Endothelial cell of umbilical vein (primary cell): ENCODE results near the gene OR7C2. TPM values are rescaled to one million over a fixed set of nuclear protein-coding genes. Genes with fewer than 3 reads are reported as not detected.

ENCODE experiments used
- BruUV-seq: library from RNA; stranded (reverse); fragments of 400-500 nt; replicated peaks from 2 replicates; lab custom pipeline; 2021; lab: Mats Ljungman, UMichigan
- CTCF ChIA-PET: fragments of 300-600, 350-600 bp; sonication (Branson Sonifier 250); formaldehyde crosslinking; loops from one replicate; lab custom pipeline; 2021; ENCODE audit warnings: antibody characterized with exemption, inconsistent platforms; lab: Charles Lee
- POLR2A ChIA-PET: fragments of 300-600, 350-600 bp; sonication (Branson Sonifier 250); formaldehyde crosslinking; loops from one replicate; lab custom pipeline; 2021; ENCODE audit warnings: antibody characterized with exemption, inconsistent platforms; lab: Charles Lee
- DNase-seq: peaks from one replicate; pipeline ENCODE4 v3.0.0-alpha.2; 2011; ENCODE audit warnings: low read depth, low spot score
- FAIRE-seq: peaks from 2 replicates; lab custom pipeline; 2011; peaks lifted over from hg19 to GRCh38; lab: Jason Lieb, UNC
- H2AFZ ChIP-seq: 2 replicates; pipeline ENCODE4 v1.6.0; 2012; ENCODE audit warnings: low read depth, low read length, control low read depth, inconsistent platforms
- H3K27ac ChIP-seq: 2 replicates; pipeline ENCODE4 v1.5.1; 2011; ENCODE audit warnings: low read depth, mild to moderate bottlenecking, control low read depth, low read length, moderate library complexity; ENCODE audit not compliant: insufficient read depth
- H3K27me3 ChIP-seq, 2 experiments: 2 replicates each; pipeline versions ENCODE4 v1.6.0 to v1.6.1; 2011; ENCODE audit warnings: low read length in 2 of 2, mixed read lengths in 1 of 2; ENCODE audit not compliant: control insufficient read depth in 2 of 2, insufficient read depth in 2 of 2
- H3K36me3 ChIP-seq, 2 experiments: 2 replicates in 1 of 2; 3 replicates in 1 of 2; pipeline ENCODE4 v1.5.1; 2011; ENCODE audit warnings: low read length in 2 of 2, mild to moderate bottlenecking in 1 of 2, moderate library complexity in 1 of 2; ENCODE audit not compliant: control insufficient read depth in 2 of 2, insufficient read depth in 2 of 2; ENCODE audit errors: extremely low read depth in 1 of 2
- H3K4me1 ChIP-seq: 3 replicates; pipeline ENCODE4 v1.5.1; 2011; ENCODE audit warnings: mild to moderate bottlenecking, low read length; ENCODE audit not compliant: control insufficient read depth, insufficient read depth; ENCODE audit errors: extremely low read depth
- H3K4me2 ChIP-seq: 2 replicates; pipeline ENCODE4 v1.6.1; 2011; ENCODE audit warnings: low read length, control low read depth, mixed read lengths; ENCODE audit not compliant: insufficient read depth
- H3K4me3 ChIP-seq, 3 experiments: fragments of 200-600 bp in 1 of 3; sonication (generic), shearing (Covaris generic) in 1 of 3; replicated peaks in 1 of 3; 2 replicates each; pipeline ENCODE4 v1.5.1; 2011 to 2016; ENCODE audit warnings: control low read depth in 3 of 3, low read length in 3 of 3, mild to moderate bottlenecking in 2 of 3, inconsistent platforms in 1 of 3, low read depth in 1 of 3, moderate library complexity in 1 of 3; ENCODE audit not compliant: insufficient read depth in 1 of 3
- H3K79me2 ChIP-seq: 2 replicates; pipeline ENCODE4 v1.6.0; 2012; ENCODE audit warnings: low read length, inconsistent platforms; ENCODE audit not compliant: control insufficient read depth, insufficient read depth
- H3K9ac ChIP-seq: replicated peaks from 2 replicates; pipeline ENCODE3; 2011; ENCODE audit warnings: low read length, control low read depth; ENCODE audit not compliant: insufficient read depth; ENCODE audit errors: extremely low read depth
- H3K9me1 ChIP-seq: replicated peaks from 3 replicates; pipeline ENCODE4 v1.6.0; 2011; ENCODE audit warnings: mild to moderate bottlenecking, low read length; ENCODE audit not compliant: control insufficient read depth, insufficient read depth; ENCODE audit errors: extremely low read depth
- H3K9me3 ChIP-seq: replicated peaks from 2 replicates; pipeline ENCODE4 v1.5.1; 2012; ENCODE audit warnings: low read length, inconsistent platforms; ENCODE audit not compliant: control insufficient read depth, insufficient read depth
- H4K20me1 ChIP-seq: replicated peaks from 2 replicates; pipeline ENCODE3; 2011; ENCODE audit warnings: mild to moderate bottlenecking, low read length; ENCODE audit not compliant: control insufficient read depth, insufficient read depth; ENCODE audit errors: extremely low read depth
- EZH2 ChIP-seq: IDR thresholded peaks from 2 replicates; pipeline ENCODE4 v1.6.1; 2012; ENCODE audit warnings: borderline replicate concordance, low read depth, mild to moderate bottlenecking, moderate library complexity, low read length, inconsistent platforms; ENCODE audit not compliant: severe bottlenecking
- FOS ChIP-seq: IDR thresholded peaks from 2 replicates; pipeline ENCODE4 v1.6.1; 2011; ENCODE audit warnings: mild to moderate bottlenecking, low read length, moderate library complexity, borderline replicate concordance; ENCODE audit not compliant: insufficient read depth
- GATA2 ChIP-seq: IDR thresholded peaks from 2 replicates; pipeline ENCODE4 v1.7.0; 2011; ENCODE audit warnings: low read depth, mild to moderate bottlenecking, moderate library complexity, mixed read lengths, low read length; ENCODE audit not compliant: insufficient read length, insufficient read depth
- JUN ChIP-seq: IDR thresholded peaks from 2 replicates; pipeline ENCODE4 v1.6.1; 2011; ENCODE audit warnings: borderline replicate concordance, low read depth; ENCODE audit not compliant: insufficient read length, insufficient read depth
- MYC ChIP-seq: IDR thresholded peaks from one replicate; pipeline ENCODE4 v1.6.1; 2011; ENCODE audit warnings: mild to moderate bottlenecking, low read depth, low read length
- POLR2A ChIP-seq: IDR thresholded peaks from 2 replicates; pipeline ENCODE4 v1.6.1; 2012; ENCODE audit warnings: low read depth, mild to moderate bottlenecking, control low read depth, low read length
- POLR2AphosphoS5 ChIP-seq: IDR thresholded peaks from 2 replicates; pipeline ENCODE4 v1.6.1; 2012; ENCODE audit warnings: low read depth, mild to moderate bottlenecking, control low read depth, low read length, moderate library complexity; ENCODE audit not compliant: insufficient read depth
- dilution Hi-C: fragments of 300-500 bp; cut with MboI; formaldehyde crosslinking; loops from one replicate; pipeline ENCODE4 v1.15.0; 2019; ENCODE audit warnings: low sequenced_read_pairs; ENCODE audit not compliant: extremely low pct_ligation_motif_present
- intact Hi-C: fragments of 100-400 bp; cut with micrococcal nuclease; formaldehyde crosslinking; loops from one replicate; pipeline ENCODE4 v1.10.0; 2022
- polyA plus RNA-seq, 4 experiments: library from polyadenylated mRNA; depleted of rRNA in 3 of 4; stranded (reverse) in 3 of 4; unstranded in 1 of 4; fragments of >200 nt; gene quantifications; 2 replicates each; pipeline versions ENCODE4 v1.2.1 to v1.2.3, GENCODE V29; 2011 to 2012; ENCODE audit warnings: missing spikeins in 1 of 4
- total RNA-seq: library from RNA; stranded (reverse); gene quantifications from 2 replicates; pipeline ENCODE4 v1.2.3, GENCODE V29; 2021
- TF ChIP-seq, protein P1 (sequence below): IDR thresholded peaks from 2 replicates; pipeline ENCODE4 v1.6.1; 2011; ENCODE audit not compliant: insufficient read depth, insufficient read length
- TF ChIP-seq, protein P2 (sequence below), 2 donors: IDR thresholded peaks; 1 replicate in 1 of 2; 2 replicates in 1 of 2; pipeline ENCODE4 v1.5.1; 2011; ENCODE audit warnings: low read length in 2 of 2, mild to moderate bottlenecking in 2 of 2, moderate library complexity in 2 of 2, control low read depth in 1 of 2, inconsistent platforms in 1 of 2, low read depth in 1 of 2; ENCODE audit not compliant: insufficient read depth in 1 of 2; ENCODE audit errors: extremely low read depth in 1 of 2

OR7C2 gene
- total and polyA plus RNA-seq, 2 donors (not counting 3 experiments of a cell fraction or from before 2014, with no cell fraction given) = not detected

DNA sequence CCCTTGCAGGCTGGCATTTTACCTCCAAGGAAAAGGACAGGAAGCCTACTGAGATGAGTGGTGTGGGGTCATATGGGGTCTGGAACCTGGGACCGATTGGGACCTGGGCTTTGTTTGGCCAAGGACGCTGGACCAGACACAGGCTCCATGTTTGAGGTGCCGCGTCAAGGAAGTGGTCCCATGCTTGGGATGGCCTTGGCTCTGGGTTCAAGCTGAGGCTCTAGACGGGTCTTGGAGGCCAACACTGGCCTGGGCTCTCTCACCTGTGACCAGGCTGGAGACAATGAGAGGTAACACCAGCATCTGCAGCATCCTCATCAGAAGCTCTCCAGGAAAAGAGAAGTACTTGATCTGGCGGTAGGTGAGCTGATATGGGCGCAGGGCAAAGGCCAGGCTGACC is 30.2 kb downstream of the OR7C2 start:
- no peak for DNase-seq
- Histone ChIP-seq H3K27me3 (no peaks in the 10 kb centered on the region), H3K79me2 (no peaks in the 10 kb centered on the region), H3K4me3 (no peak overlapping the region), H3K9me1 (no peaks in the 10 kb centered on the region), H3K4me2 (no peak overlapping the region), H3K4me1 (no peaks in the 10 kb centered on the region), H3K9ac (no peak overlapping the region), H3K36me3 (no peaks in the 10 kb centered on the region), H4K20me1 (no peaks in the 10 kb centered on the region), H3K9me3 (peaks cover 1% of the 10 kb centered on the region), H2AFZ (no peak overlapping the region), H3K27ac (no peak overlapping the region)
- ChIA-PET POLR2A (no interaction called here), CTCF (no interaction called here)
- intact Hi-C loops = no loop called here
- no peak for FAIRE-seq
- dilution Hi-C loops = no loop called here
- BruUV-seq = no TSS peak
- TF ChIP-seq EZH2 = no peak
- TF ChIP-seq GATA2 = no peak
- TF ChIP-seq, protein P1, sequence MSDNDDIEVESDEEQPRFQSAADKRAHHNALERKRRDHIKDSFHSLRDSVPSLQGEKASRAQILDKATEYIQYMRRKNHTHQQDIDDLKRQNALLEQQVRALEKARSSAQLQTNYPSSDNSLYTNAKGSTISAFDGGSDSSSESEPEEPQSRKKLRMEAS = no peak
- no peak for TF ChIP-seq MYC
- no peak for TF ChIP-seq FOS
- TF ChIP-seq JUN = no peak
- no peak for TF ChIP-seq POLR2AphosphoS5
- TF ChIP-seq, protein P2, sequence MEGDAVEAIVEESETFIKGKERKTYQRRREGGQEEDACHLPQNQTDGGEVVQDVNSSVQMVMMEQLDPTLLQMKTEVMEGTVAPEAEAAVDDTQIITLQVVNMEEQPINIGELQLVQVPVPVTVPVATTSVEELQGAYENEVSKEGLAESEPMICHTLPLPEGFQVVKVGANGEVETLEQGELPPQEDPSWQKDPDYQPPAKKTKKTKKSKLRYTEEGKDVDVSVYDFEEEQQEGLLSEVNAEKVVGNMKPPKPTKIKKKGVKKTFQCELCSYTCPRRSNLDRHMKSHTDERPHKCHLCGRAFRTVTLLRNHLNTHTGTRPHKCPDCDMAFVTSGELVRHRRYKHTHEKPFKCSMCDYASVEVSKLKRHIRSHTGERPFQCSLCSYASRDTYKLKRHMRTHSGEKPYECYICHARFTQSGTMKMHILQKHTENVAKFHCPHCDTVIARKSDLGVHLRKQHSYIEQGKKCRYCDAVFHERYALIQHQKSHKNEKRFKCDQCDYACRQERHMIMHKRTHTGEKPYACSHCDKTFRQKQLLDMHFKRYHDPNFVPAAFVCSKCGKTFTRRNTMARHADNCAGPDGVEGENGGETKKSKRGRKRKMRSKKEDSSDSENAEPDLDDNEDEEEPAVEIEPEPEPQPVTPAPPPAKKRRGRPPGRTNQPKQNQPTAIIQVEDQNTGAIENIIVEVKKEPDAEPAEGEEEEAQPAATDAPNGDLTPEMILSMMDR (IDR thresholded peaks at IDR 0.05; ENCODE audit: extremely low read depth in 1 of 2, insufficient read depth in 1 of 2, low read depth in 1 of 2, low read length in 2 of 2) = no peak
- TF ChIP-seq POLR2A = no peak
